NK-92 treated with Interleukin-12 subunit alpha and Interleukin-12 subunit beta, amount 100 ng/mL, for 24 hours (cell line): ENCODE data around the gene C16orf74.

Experiments
- DNase-seq: peaks from one replicate; lab custom pipeline; 2025; lab: John Stamatoyannopoulos, UW

Gene C16orf74

GRCh38 chr16:85673529-85674417 is 77.1 kb downstream of the C16orf74 start:
- DNase-seq: no peak

GRCh38 chr16:85670840-85671239 is 80.1 kb downstream of the C16orf74 start:
- DNase-seq: no peak

GRCh38 chr16:85668676-85669424 is 82.0 kb downstream of the C16orf74 start:
- DNase-seq: no peak

GRCh38 chr16:85667841-85668413 is 83.0 kb downstream of the C16orf74 start:
- DNase-seq: no peak

- no peak for DNase-seq
These were observed 83.6 kb downstream of the C16orf74 start for GRCh38 chr16:85667261-85667660.

- DNase-seq: no peak
These were observed 85.0 kb downstream of the C16orf74 start for GRCh38 chr16:85665929-85666328.

- DNase-seq: no peak
These were observed 85.5 kb downstream of the C16orf74 start for GRCh38 chr16:85665373-85665740.

GRCh38 chr16:85664580-85665372 is 86.1 kb downstream of the C16orf74 start:
- DNase-seq: no peak

- no peak for DNase-seq
These were observed 87.0 kb downstream of the C16orf74 start for GRCh38 chr16:85663891-85664321.

GRCh38 chr16:85662976-85663830 is 87.7 kb downstream of the C16orf74 start:
- DNase-seq: no peak

- DNase-seq: no peak
These were observed 88.4 kb downstream of the C16orf74 start for GRCh38 chr16:85662482-85662812.

GRCh38 chr16:85661740-85662481 is 89.0 kb downstream of the C16orf74 start:
- DNase-seq: no peak

- no peak for DNase-seq
These were observed 89.8 kb downstream of the C16orf74 start for GRCh38 chr16:85660843-85661739.

- peak; percentile 7 for DNase-seq
These were observed 90.9 kb downstream of the C16orf74 start for GRCh38 chr16:85659805-85660511.

- no peak for DNase-seq
These were observed 91.6 kb downstream of the C16orf74 start for GRCh38 chr16:85659336-85659735.

GRCh38 chr16:85658504-85659326 is 92.2 kb downstream of the C16orf74 start:
- no peak for DNase-seq

GRCh38 chr16:85657996-85658395 is 92.9 kb downstream of the C16orf74 start:
- no peak for DNase-seq
